ENCODE data around the gene TMEM40. TPM values are rescaled to one million over a fixed set of nuclear protein-coding genes. Genes with fewer than 3 reads are reported as not detected.

TMEM40 gene
- total RNA-seq, 5 donors from 2014 or later (not counting 1 experiment from before 2014, with no cell fraction given) = not detected

DNA sequence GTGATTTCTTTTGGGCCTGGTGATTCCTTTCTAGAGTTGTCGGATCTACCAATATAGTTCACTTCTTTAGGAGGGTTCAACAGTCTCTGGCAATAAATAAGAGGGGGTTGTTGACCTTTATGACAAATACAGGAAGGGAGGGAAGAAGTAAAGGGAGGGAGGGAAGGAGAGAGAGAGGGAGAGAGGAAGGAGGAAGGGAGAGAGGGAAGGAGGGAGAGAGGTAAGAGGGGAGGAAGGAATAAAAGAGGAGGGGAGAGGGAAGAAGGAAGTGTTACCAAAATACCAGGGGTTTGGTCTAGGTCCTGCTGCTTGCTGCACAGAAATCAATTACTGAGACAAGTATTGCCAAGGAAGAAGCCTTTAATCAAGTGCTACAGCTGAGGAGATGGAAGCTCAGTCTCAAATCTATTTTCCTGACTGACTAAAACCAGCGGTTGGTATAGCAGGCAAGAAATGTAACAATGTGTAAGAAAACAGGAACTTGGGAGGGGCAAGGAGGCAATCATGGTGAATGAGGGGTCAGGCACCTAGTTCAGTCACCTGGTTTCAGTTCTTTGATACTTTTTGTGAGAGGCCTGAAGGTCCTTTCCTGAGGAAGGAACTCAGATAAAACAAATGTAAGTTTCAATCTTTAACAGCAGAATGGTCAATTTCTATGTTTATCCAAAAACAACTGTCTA, 14.1 kb upstream of the TMEM40 start:
- DNase-seq = no peak
- POLR2A ChIA-PET = no interaction called here
- Mint-ChIP-seq H3K9me3 (no peaks in the 10 kb centered on the region), H3K4me3 (no peak overlapping the region), H3K27ac (peak overlapping the region in 1 of 2 donors; percentile 4), H3K4me1 (peaks cover 4 to 8% (median 7%) of the 10 kb centered on the region in 3 donors), H3K36me3 (no peaks in the 10 kb centered on the region), H3K27me3 (peaks cover 6 to 15% of the 10 kb centered on the region in 2 donors)
- Histone ChIP-seq H3K36me3 (ENCODE audit: control insufficient read depth in 2 of 2, extremely low read depth in 1 of 2, insufficient read depth in 1 of 2, low read length in 1 of 2) (no peaks in the 10 kb centered on the region), H3K27ac (ENCODE audit: low read length) (no peak overlapping the region), H3K9me3 (no peaks in the 10 kb centered on the region), H3K27me3 (replicated peaks in 1 of 2; ENCODE audit: control insufficient read depth in 2 of 2, extremely low read depth in 1 of 2, insufficient read depth in 2 of 2, low read length in 1 of 2) (peaks cover 0 to 24% of the 10 kb centered on the region in 2 experiments), H3K4me1 (ENCODE audit: control insufficient read depth in 1 of 2, extremely low read depth in 1 of 2, insufficient read depth in 2 of 2, low read length in 2 of 2) (no peaks in the 10 kb centered on the region), H3K4me3 (ENCODE audit: control insufficient read depth in 1 of 2, extremely low read depth in 1 of 2, low read length in 1 of 2) (no peak overlapping the region)
- 0% methylated on average over 1 of the region's 2 CpGs for WGBS (ENCODE audit: insufficient coverage)
- ATAC-seq (replicated peaks in 1 of 4) = no peak
- CTCF ChIA-PET = no interaction called here

DNA sequence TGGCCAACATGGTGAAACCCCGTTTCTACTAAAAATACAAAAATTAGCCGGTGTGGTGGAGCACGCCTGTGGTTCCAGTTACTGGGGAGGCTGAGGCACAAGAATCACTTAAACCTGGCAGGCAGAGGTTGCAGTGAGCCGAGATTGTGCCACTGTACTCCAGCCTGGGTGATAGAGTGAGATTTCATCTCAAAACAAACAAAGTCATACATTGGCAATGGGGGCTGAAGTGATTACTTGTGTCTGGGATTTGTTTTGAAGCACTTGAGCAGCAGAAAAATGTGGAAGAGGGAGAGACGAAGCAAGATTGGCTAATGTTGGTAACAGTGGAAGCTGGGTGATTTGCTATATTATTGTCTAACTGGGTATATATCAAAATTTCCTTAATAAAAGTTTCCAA, 13.4 kb upstream of the TMEM40 start:
- ChIA-PET POLR2A (interaction anchor here in 1 of 2 donors (0.6 kb wide), 1 partner anchor 148 kb away, joined by 3 read pairs; no protein-coding TSS in a partner anchor), CTCF (no interaction called here)
- no peak for DNase-seq
- ATAC-seq (replicated peaks in 1 of 4) = no peak
- Histone ChIP-seq H3K4me3 (ENCODE audit: control insufficient read depth in 1 of 2, extremely low read depth in 1 of 2, low read length in 1 of 2) (no peak overlapping the region), H3K4me1 (ENCODE audit: control insufficient read depth in 1 of 2, extremely low read depth in 1 of 2, insufficient read depth in 2 of 2, low read length in 2 of 2) (no peaks in the 10 kb centered on the region), H3K36me3 (ENCODE audit: control insufficient read depth in 2 of 2, extremely low read depth in 1 of 2, insufficient read depth in 1 of 2, low read length in 1 of 2) (no peaks in the 10 kb centered on the region), H3K9me3 (no peaks in the 10 kb centered on the region), H3K27ac (ENCODE audit: low read length) (no peak overlapping the region), H3K27me3 (replicated peaks in 1 of 2; ENCODE audit: control insufficient read depth in 2 of 2, extremely low read depth in 1 of 2, insufficient read depth in 2 of 2, low read length in 1 of 2) (peaks cover 0 to 22% of the 10 kb centered on the region in 2 experiments)
- Mint-ChIP-seq H3K36me3 (no peaks in the 10 kb centered on the region), H3K9me3 (no peaks in the 10 kb centered on the region), H3K27ac (no peak overlapping the region), H3K4me1 (peaks cover 4 to 8% (median 7%) of the 10 kb centered on the region in 3 donors), H3K4me3 (no peak overlapping the region), H3K27me3 (peaks cover 6 to 13% of the 10 kb centered on the region in 2 donors)
- no CpG with 5 or more reads among the region's 5 CpGs for WGBS (ENCODE audit: insufficient coverage)

DNA sequence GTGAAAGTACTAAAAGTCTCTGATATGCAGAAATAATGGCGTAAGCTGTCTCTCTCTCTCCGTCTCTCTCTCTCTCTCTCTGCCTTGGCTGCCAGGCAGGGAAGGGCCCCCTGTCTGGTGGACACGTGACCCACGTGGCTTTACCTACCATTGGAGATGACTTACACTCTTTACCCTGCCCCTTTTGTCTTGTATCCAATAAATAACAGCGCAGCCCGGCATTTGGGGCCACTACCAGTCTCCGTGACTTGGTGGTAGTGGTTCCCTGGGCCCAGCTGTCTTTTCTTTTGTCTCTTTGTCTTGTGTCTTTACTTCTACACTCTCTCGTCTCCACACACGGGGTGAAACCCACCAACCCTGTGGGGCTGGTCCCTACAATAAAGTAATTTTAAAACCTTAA, 12.2 kb upstream of the TMEM40 start:
- Mint-ChIP-seq H3K9me3 (no peaks in the 10 kb centered on the region), H3K4me1 (peaks cover 4 to 8% (median 7%) of the 10 kb centered on the region in 3 donors), H3K4me3 (no peak overlapping the region), H3K27me3 (peaks cover 6% of the 10 kb centered on the region in 2 donors), H3K36me3 (no peaks in the 10 kb centered on the region), H3K27ac (no peak overlapping the region)
- ChIA-PET CTCF (no interaction called here), POLR2A (no interaction called here)
- H3K27ac ChIP-seq (ENCODE audit: low read length) = no peak overlapping the region
- ATAC-seq (replicated peaks in 1 of 4) (no peak), DNase-seq (no peak)
- H3K36me3 ChIP-seq (ENCODE audit: control insufficient read depth in 2 of 2, extremely low read depth in 1 of 2, insufficient read depth in 1 of 2, low read length in 1 of 2) = no peaks in the 10 kb centered on the region
- no peaks in the 10 kb centered on the region for H3K9me3 ChIP-seq
- H3K4me1 ChIP-seq (ENCODE audit: control insufficient read depth in 1 of 2, extremely low read depth in 1 of 2, insufficient read depth in 2 of 2, low read length in 2 of 2) = no peaks in the 10 kb centered on the region
- WGBS (ENCODE audit: insufficient coverage) = 79% methylated on average over 8 of the region's 9 CpGs
- peaks cover 0 to 22% of the 10 kb centered on the region in 2 experiments for H3K27me3 ChIP-seq (replicated peaks in 1 of 2; ENCODE audit: control insufficient read depth in 2 of 2, extremely low read depth in 1 of 2, insufficient read depth in 2 of 2, low read length in 1 of 2)
- no peak overlapping the region for H3K4me3 ChIP-seq (ENCODE audit: control insufficient read depth in 1 of 2, extremely low read depth in 1 of 2, low read length in 1 of 2)

DNA sequence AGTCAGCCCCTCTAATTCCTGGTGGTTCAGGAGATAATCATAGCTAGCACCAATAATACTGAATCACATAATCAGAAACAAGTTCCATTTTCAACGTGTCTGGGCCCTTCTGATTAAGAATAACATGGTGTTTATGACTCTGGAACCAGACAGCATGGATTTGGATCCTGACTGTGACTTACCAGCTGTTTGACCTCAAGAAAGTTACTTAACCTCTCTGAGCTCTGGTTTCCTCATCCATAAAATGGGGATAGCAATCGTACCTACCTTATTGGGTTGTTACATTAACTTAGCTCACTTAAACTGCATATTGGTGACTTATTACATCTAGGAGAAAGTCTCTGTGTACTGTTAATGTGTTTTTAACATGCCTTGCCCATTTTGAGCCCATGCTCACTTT, 10.7 kb upstream of the TMEM40 start:
- ATAC-seq (replicated peaks in 1 of 4) = no peak
- ChIA-PET POLR2A (no interaction called here), CTCF (no interaction called here)
- H3K36me3 ChIP-seq (ENCODE audit: control insufficient read depth in 2 of 2, extremely low read depth in 1 of 2, insufficient read depth in 1 of 2, low read length in 1 of 2) = no peaks in the 10 kb centered on the region
- Mint-ChIP-seq H3K27me3 (peaks cover 4 to 6% of the 10 kb centered on the region in 2 donors), H3K4me3 (no peak overlapping the region), H3K27ac (no peak overlapping the region), H3K4me1 (peaks cover 4 to 8% (median 7%) of the 10 kb centered on the region in 3 donors), H3K9me3 (no peaks in the 10 kb centered on the region), H3K36me3 (no peaks in the 10 kb centered on the region)
- H3K27me3 ChIP-seq (replicated peaks in 1 of 2; ENCODE audit: control insufficient read depth in 2 of 2, extremely low read depth in 1 of 2, insufficient read depth in 2 of 2, low read length in 1 of 2) = peaks cover 0 to 17% of the 10 kb centered on the region in 2 experiments
- no CpG with 5 or more reads among the region's 2 CpGs for WGBS (ENCODE audit: insufficient coverage)
- no peak for DNase-seq
- H3K4me1 ChIP-seq (ENCODE audit: control insufficient read depth in 1 of 2, extremely low read depth in 1 of 2, insufficient read depth in 2 of 2, low read length in 2 of 2) = no peaks in the 10 kb centered on the region
- H3K27ac ChIP-seq (ENCODE audit: low read length) = no peak overlapping the region
- H3K4me3 ChIP-seq (ENCODE audit: control insufficient read depth in 1 of 2, extremely low read depth in 1 of 2, low read length in 1 of 2) = no peak overlapping the region
- no peaks in the 10 kb centered on the region for H3K9me3 ChIP-seq

DNA sequence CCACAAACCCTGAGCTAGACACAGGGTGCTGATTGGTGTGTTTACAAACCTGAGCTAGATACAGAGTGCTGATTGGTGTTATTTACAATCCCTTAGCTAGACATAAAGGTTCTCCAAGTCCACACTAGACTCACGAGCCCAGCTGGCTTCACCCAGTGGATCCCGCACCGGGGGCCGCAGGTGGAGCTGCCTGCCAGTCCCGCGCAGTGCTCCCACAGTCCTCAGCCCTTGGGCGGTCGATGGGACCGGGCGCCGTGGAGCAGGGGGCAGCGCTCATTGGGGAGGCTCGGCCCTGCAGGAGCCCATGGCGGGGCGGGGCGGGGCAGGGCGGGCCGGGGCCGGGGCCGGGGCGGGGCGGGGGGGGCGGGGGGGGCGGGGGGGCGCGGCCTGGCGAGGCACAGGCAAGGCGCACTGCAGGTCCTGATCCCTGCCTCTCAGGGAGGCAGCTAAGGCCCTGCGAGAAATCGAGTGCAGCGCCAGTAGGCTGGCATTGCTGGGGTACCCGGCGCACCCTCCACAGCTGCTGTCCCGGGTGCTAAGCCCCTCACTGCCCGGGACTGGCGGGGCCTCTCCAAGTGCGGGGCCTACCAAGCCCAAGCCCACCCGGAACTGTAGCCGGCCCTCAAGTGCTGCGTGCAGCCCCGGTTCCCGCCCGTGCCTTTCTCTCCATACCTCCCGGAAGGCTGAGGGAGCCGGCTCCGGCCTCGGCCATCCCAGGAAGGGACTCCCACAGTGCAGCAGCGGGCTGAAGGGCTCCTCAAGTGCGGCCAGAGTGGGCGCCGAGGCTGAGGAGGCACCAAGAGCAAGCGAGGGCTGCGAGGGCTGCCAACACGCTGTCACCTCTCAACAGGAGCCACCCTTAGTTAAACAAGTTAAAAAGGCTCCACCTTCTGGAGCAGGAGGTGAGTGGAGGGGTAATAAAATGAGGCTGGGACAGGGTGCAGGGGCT, 9.8 kb upstream of the TMEM40 start:
- 93% methylated on average over 30 of the region's 54 CpGs for WGBS (ENCODE audit: insufficient coverage)
- H3K36me3 ChIP-seq (ENCODE audit: control insufficient read depth in 2 of 2, extremely low read depth in 1 of 2, insufficient read depth in 1 of 2, low read length in 1 of 2) = no peaks in the 10 kb centered on the region
- POLR2A ChIA-PET = no interaction called here
- no peak overlapping the region for H3K4me3 Mint-ChIP-seq
- H3K27me3 Mint-ChIP-seq = peaks cover 0 to 4% of the 10 kb centered on the region in 2 donors
- no peak for ATAC-seq (replicated peaks in 1 of 4)
- no peak overlapping the region for H3K27ac Mint-ChIP-seq
- H3K4me3 ChIP-seq (ENCODE audit: control insufficient read depth in 1 of 2, extremely low read depth in 1 of 2, low read length in 1 of 2) = no peak overlapping the region
- no peaks in the 10 kb centered on the region for H3K4me1 ChIP-seq (ENCODE audit: control insufficient read depth in 1 of 2, extremely low read depth in 1 of 2, insufficient read depth in 2 of 2, low read length in 2 of 2)
- H3K27ac ChIP-seq (ENCODE audit: low read length) = no peak overlapping the region
- no peaks in the 10 kb centered on the region for H3K36me3 Mint-ChIP-seq
- CTCF ChIA-PET = no interaction called here
- DNase-seq = no peak
- H3K4me1 Mint-ChIP-seq = peaks cover 4 to 8% (median 7%) of the 10 kb centered on the region in 3 donors
- H3K9me3 Mint-ChIP-seq = no peaks in the 10 kb centered on the region
- H3K9me3 ChIP-seq = no peaks in the 10 kb centered on the region
- peaks cover 0 to 13% of the 10 kb centered on the region in 2 experiments for H3K27me3 ChIP-seq (replicated peaks in 1 of 2; ENCODE audit: control insufficient read depth in 2 of 2, extremely low read depth in 1 of 2, insufficient read depth in 2 of 2, low read length in 1 of 2)

DNA sequence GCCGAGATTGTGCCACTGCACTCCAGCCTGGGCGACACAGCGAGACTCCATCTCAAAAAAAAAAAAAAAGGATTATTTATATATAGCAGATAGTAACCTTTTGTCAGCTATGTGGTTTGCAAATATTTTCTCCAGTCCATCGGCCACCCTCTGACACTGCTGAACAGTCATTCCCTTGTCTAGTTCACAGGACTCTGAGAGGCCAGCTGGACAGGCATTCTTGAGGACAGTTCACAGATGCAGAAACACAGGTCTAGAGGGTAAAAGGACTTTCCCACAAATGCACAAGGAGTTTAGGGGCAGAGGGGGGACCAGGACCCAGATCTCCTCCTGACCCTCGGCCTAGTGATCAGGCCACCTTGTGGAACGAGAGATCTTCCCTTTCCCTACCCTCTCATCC, 7.5 kb upstream of the TMEM40 start:
- no peak for ATAC-seq (replicated peaks in 1 of 4)
- no CpG with 5 or more reads among the region's 6 CpGs for WGBS (ENCODE audit: insufficient coverage)
- no peaks in the 10 kb centered on the region for H3K4me1 ChIP-seq (ENCODE audit: control insufficient read depth in 1 of 2, extremely low read depth in 1 of 2, insufficient read depth in 2 of 2, low read length in 2 of 2)
- H3K36me3 Mint-ChIP-seq = no peaks in the 10 kb centered on the region
- no peaks in the 10 kb centered on the region for H3K36me3 ChIP-seq (ENCODE audit: control insufficient read depth in 2 of 2, extremely low read depth in 1 of 2, insufficient read depth in 1 of 2, low read length in 1 of 2)
- H3K27ac ChIP-seq (ENCODE audit: low read length) = no peak overlapping the region
- CTCF ChIA-PET = no interaction called here
- H3K27me3 Mint-ChIP-seq = peaks cover 0 to 4% of the 10 kb centered on the region in 2 donors
- H3K27me3 ChIP-seq (replicated peaks in 1 of 2; ENCODE audit: control insufficient read depth in 2 of 2, extremely low read depth in 1 of 2, insufficient read depth in 2 of 2, low read length in 1 of 2) = peaks cover 0 to 11% of the 10 kb centered on the region in 2 experiments
- POLR2A ChIA-PET = no interaction called here
- no peak overlapping the region for H3K4me3 ChIP-seq (ENCODE audit: control insufficient read depth in 1 of 2, extremely low read depth in 1 of 2, low read length in 1 of 2)
- H3K9me3 Mint-ChIP-seq = no peaks in the 10 kb centered on the region
- H3K4me3 Mint-ChIP-seq = no peak overlapping the region
- H3K27ac Mint-ChIP-seq = no peak overlapping the region
- H3K4me1 Mint-ChIP-seq = peaks cover 0 to 1% (median 0%) of the 10 kb centered on the region in 3 donors
- H3K9me3 ChIP-seq = no peaks in the 10 kb centered on the region
- no peak for DNase-seq

Data from T-cell (primary cell).